Neutrophil (primary cell): Measurements from ENCODE around the gene IL36B.

Experiments
- H3K27ac ChIP-seq: fragments of 200-600 bp; sonication (generic); 2 replicates; pipeline ENCODE4 v1.5.1; 2016; ENCODE audit warnings: mild to moderate bottlenecking, moderate library complexity
- H3K27me3 ChIP-seq: fragments of 200-600 bp; sonication (generic); 2 replicates; pipeline ENCODE4 v1.6.0; 2016; ENCODE audit warnings: mild to moderate bottlenecking
- H3K36me3 ChIP-seq: fragments of 200-600 bp; sonication (generic); 2 replicates; pipeline ENCODE4 v1.5.1; 2017
- H3K4me1 ChIP-seq, 2 experiments: fragments of 200-600 bp in 1 of 2; sonication (generic) in 1 of 2; 1 replicate in 1 of 2; 2 replicates in 1 of 2; pipeline versions ENCODE4 v1.5.1 to v1.6.1; 2013 to 2016; ENCODE audit warnings: low read depth in 1 of 2, low read length in 1 of 2, mild to moderate bottlenecking in 1 of 2, moderate library complexity in 1 of 2; ENCODE audit not compliant: control insufficient read depth in 1 of 2, insufficient read depth in 1 of 2
- H3K4me3 ChIP-seq, 2 experiments: fragments of 200-600 bp in 1 of 2; sonication (generic) in 1 of 2; 1 replicate in 1 of 2; 2 replicates in 1 of 2; pipeline ENCODE4 v1.5.1; 2013 to 2016; ENCODE audit warnings: low read depth in 1 of 2, low read length in 1 of 2, mild to moderate bottlenecking in 1 of 2, moderate library complexity in 1 of 2
- H3K9me3 ChIP-seq: fragments of 200-600 bp; sonication (generic); 2 replicates; pipeline ENCODE4 v1.5.1; 2016
- TF ChIP-seq, protein P1 (sequence below): fragments of 200-600 bp; sonication (generic); IDR thresholded peaks from 2 replicates; pipeline ENCODE4 v1.5.1; 2016; ENCODE audit warnings: antibody characterized with exemption

Gene IL36B

DNA sequence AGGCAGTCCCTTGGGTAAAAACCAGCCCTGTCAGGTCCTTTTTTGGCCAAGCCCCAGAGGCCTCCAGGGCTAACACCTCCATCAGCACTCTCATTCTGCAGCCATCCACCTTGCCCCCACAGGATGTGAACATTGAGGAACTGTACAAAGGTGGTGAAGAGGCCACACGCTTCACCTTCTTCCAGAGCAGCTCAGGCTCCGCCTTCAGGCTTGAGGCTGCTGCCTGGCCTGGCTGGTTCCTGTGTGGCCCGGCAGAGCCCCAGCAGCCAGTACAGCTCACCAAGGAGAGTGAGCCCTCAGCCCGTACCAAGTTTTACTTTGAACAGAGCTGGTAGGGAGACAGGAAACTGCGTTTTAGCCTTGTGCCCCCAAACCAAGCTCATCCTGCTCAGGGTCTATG is 22.4 kb upstream of the IL36B start:
- H3K9me3 ChIP-seq, result no peaks in the 10 kb centered on the region
- no peak overlapping the region for H3K27ac ChIP-seq
- no peaks in the 10 kb centered on the region for H3K4me1 ChIP-seq
- TF ChIP-seq, protein P1, sequence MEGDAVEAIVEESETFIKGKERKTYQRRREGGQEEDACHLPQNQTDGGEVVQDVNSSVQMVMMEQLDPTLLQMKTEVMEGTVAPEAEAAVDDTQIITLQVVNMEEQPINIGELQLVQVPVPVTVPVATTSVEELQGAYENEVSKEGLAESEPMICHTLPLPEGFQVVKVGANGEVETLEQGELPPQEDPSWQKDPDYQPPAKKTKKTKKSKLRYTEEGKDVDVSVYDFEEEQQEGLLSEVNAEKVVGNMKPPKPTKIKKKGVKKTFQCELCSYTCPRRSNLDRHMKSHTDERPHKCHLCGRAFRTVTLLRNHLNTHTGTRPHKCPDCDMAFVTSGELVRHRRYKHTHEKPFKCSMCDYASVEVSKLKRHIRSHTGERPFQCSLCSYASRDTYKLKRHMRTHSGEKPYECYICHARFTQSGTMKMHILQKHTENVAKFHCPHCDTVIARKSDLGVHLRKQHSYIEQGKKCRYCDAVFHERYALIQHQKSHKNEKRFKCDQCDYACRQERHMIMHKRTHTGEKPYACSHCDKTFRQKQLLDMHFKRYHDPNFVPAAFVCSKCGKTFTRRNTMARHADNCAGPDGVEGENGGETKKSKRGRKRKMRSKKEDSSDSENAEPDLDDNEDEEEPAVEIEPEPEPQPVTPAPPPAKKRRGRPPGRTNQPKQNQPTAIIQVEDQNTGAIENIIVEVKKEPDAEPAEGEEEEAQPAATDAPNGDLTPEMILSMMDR, result no peak
- no peaks in the 10 kb centered on the region for H3K36me3 ChIP-seq
- peaks cover 10% of the 10 kb centered on the region for H3K27me3 ChIP-seq
- H3K4me3 ChIP-seq, result no peak overlapping the region

DNA sequence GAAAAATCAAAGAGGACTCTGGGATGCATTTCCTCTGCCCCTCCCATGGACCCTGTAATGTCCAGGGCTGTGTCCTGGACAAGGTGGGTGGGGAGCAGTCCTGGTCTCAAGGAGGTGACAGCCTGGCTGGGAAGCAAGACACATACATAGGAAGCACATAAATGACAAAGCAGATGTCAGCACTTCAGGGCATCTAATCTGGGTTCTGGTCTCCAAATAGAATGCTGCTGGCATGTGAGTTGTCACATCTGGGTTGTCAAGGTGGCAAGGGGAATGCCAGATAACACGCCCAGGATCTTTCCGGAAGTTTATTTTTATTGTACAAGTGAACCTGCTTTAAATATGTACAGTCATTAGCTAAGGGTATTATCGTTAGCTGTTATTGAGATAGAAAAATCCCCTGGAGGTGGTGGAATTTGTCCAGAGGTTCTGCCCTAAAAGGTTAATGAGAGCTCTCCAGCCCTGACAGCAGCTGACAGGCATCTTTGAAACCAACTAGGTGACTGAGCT is 20.7 kb upstream of the IL36B start:
- TF ChIP-seq, protein P1, result no peak
- H3K27ac ChIP-seq, result no peak overlapping the region
- no peaks in the 10 kb centered on the region for H3K27me3 ChIP-seq
- no peak overlapping the region for H3K4me3 ChIP-seq
- H3K9me3 ChIP-seq, result no peaks in the 10 kb centered on the region
- no peaks in the 10 kb centered on the region for H3K36me3 ChIP-seq
- no peaks in the 10 kb centered on the region for H3K4me1 ChIP-seq

DNA sequence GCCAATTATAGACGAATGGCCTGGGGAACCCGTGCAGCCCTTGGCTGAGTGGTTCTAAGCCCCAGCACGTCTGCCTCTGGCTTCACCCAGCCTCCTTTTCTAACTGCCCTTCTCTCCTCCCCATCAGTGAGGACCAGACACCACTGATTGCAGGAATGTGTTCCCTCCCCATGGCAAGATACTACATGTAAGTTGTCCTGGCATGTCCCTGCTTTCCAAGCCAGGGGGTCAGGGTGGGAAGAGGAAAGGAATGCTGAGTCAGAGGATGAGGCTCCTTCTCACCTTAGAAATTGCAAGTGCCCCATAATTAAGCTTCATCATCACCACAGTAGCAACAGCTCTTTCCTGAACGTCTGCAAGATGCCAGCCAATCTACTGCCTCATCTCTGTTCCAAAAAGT is 19.9 kb upstream of the IL36B start:
- H3K27ac ChIP-seq, result no peak overlapping the region

DNA sequence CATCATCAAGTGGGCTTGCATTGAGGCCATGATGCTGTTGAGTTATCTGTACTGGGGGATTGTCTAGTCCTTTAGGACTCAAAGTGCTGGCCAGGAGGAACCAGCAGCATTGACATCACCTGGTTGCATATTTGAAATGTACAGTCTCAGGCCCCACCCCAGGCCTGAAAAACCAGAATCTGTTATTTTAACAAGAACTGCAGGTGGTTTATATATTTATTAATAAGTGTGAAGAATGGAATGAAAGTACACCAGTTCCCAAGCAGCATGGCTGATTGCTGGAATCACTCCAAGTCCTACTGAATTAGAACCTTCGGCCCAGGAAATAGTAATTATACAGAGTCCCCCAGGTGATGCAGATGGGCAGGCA is 17.9 kb upstream of the IL36B start:
- Histone ChIP-seq H3K27me3 (no peaks in the 10 kb centered on the region), H3K27ac (no peak overlapping the region), H3K4me1 (no peaks in the 10 kb centered on the region), H3K9me3 (no peaks in the 10 kb centered on the region), H3K36me3 (no peaks in the 10 kb centered on the region), H3K4me3 (no peak overlapping the region)
- TF ChIP-seq, protein P1, result no peak

More for the DNA sequence above, 19.9 kb upstream of the IL36B start:
- no peaks in the 10 kb centered on the region for H3K9me3 ChIP-seq
- no peaks in the 10 kb centered on the region for H3K4me1 ChIP-seq
- H3K4me3 ChIP-seq, result no peak overlapping the region
- TF ChIP-seq, protein P1, result no peak
- no peaks in the 10 kb centered on the region for H3K27me3 ChIP-seq
- no peaks in the 10 kb centered on the region for H3K36me3 ChIP-seq

GRCh38 chr2:113069676-113070605 is 17.3 kb upstream of the IL36B start:
- Histone ChIP-seq H3K4me1 (no peaks in the 10 kb centered on the region), H3K4me3 (no peak overlapping the region)
- TF ChIP-seq, protein P1, result no peak

More at GRCh38 chr2:113069676-113070605, 17.3 kb upstream of the IL36B start:
- Histone ChIP-seq H3K9me3 (no peaks in the 10 kb centered on the region), H3K36me3 (no peaks in the 10 kb centered on the region), H3K27ac (no peak overlapping the region), H3K27me3 (no peaks in the 10 kb centered on the region)
